Activated T-cell treated with anti-CD3 and anti-CD28 coated beads for 48 hours (primary cell): ENCODE results near the gene ZMAT3.
A peak's percentile ranks its signal among the peaks of the same experiment; 100 is the strongest.
"Not testable (repeated sequence)": the region's sequence is repeated elsewhere in the genome, so short reads cannot be mapped to it uniquely, and the experiment has no call there.

Source experiments
- DNase-seq: peaks from one replicate; pipeline ENCODE4 v3.0.0-alpha.2; 2020; ENCODE audit warnings: low read depth

The ZMAT3 gene, protein sequence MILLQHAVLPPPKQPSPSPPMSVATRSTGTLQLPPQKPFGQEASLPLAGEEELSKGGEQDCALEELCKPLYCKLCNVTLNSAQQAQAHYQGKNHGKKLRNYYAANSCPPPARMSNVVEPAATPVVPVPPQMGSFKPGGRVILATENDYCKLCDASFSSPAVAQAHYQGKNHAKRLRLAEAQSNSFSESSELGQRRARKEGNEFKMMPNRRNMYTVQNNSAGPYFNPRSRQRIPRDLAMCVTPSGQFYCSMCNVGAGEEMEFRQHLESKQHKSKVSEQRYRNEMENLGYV

DNA sequence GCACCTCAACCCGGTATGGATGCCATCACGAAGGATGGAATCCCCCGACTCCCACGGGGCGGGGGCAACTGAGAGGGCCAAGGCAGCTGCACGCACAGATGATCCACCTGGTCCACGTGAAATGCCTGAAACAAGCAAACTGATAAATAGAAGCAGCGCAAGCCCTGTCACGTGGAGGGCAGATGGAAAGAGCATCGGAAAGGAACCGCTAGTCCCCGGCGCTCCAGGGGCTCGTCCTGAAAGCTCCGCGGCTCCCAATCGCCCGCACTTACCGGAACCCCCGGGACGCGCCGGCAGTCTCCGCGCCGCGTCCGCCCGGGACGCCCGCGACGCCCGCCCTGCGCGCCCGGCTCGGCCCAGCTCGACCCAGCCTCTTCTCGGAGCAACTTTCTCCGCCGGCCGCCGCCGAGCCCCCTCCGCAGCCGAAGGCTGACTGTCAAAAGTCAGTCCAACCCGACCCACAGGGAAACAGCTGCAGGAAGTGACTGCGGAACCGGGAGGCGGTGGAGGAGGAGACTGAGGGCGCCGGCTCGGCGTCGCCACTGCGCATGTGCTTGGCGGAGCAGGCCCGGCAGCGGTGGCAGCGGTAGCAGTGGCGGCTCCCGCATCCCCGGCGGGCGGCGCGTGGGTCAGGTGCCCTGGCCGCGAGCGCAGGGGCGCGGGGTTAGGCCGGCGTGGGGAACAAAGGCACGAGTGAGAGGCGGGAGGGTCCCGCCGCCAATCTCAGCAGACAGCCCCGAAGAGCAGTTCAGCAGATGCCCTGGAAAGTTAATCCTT is at the start of gene ZMAT3:
Gene ZMAT3, minus strand, starts transcription at position 487 of the 777 bp plus-strand sequence. CDS start 4,057 bp downstream, outside the sequence.
- DNase-seq = peak; percentile 81

DNA sequence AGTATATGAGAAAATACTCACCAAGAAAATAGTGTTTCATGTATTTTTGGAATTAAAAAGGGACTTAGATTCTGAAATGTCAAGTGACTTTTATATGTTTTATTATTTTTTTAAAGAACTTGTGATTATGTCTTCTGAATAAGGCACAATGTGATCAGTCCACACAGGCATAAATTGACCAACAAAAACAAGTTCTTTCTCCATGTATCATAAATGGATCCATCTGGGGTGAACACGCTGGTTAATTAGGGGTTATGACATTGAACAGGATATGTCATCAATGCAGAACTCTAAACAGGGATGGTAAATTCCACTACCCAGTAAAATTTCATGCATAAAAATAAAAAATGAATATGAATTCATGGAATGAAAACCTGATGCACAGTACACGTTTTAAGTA is 45.2 kb upstream of the ZMAT3 start:
- no peak for DNase-seq

DNA sequence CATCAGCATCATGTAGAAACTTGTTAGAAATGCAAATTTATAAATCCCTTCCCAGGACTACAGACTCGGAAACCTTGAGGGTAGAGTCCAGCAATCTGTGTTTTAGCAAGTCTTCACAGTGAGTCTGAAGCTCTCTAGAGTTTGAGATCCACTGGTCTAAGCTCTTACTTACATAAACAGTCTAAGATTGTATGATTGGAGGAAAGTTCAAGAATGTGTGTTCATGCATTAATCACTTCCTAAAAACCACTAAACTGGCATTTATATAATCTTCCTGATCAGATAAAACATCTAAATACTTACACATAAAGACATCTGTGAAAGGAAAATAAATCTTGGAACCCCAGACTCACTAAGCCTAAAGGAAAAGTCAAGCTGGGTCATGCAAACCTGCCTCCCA is 43.8 kb upstream of the ZMAT3 start:
- not testable (repeated sequence) for DNase-seq

DNA sequence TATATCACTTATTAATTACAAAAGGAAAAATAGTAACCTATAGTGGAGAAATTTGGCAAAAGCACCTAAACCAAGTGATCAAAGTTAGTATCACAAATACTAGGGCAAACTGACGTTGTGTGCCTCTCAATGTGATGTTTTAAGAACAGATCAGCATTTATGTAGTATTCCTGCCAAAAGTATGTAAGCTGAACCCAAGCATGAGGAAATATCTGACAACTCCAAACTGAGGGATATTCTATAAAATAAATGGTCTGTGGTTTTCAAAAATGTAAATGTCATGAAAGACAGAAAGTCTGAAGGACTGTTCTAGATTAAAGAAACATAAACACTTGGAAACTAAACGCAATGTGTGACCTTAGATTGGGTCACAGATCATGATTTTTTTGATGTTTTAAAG is 42.3 kb upstream of the ZMAT3 start:
- no peak for DNase-seq

DNA sequence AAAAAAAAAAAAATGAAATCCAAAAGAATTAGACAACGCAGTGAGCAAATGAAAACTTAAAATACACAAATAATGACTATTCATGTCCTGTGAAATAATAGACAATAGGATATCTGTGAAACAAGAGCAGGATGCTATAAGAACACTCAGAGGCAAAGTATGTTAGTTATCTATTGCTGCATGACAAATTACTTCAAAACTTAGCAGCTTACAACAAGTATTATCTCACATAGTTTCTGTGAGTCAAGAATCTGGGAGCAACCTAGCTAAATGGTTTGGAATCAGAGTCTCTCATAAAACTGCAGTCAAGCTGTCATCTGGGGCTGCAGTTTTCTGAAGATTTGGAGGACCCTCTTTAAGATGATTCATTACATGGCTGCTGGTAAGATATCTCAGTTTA is 36.5 kb upstream of the ZMAT3 start:
- DNase-seq = no peak

DNA sequence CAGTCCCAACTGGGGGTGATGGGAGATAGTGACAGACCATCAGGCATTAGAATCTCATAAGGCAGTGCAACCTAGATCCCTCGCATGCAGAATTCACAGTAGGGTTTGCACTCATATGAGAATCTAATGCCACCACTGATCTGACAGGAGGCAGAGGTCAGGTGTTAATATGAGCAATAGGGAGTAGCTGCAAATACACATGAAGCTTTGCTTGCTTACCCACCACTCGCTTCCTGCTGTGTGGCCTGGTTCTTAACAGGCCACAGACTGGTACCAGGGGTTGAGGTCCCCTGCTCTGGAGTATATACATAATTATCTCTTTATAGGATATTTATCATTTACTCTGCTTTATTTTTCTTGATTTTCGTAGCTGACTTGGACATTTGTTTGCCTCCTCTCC is 36.0 kb upstream of the ZMAT3 start:
- DNase-seq = no peak

DNA sequence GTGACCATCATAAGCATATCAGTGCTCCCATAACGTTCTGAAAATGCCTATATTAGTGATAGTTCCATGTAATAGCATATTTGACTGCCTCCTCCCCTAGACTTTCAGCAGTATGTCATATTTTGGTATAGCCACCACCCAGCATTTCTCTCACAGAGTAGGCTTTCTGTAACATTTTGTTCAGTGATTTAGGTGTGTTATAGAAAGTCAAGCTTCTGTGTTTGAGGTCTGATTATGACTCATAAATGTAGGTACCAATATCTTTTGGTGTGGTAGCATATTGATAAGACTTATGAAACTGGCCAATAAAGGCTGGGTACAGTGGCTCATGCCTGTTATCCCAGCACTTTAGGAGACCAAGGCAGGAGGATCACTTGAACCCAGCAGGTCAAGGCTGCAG is 34.3 kb upstream of the ZMAT3 start:
- no peak for DNase-seq

DNA sequence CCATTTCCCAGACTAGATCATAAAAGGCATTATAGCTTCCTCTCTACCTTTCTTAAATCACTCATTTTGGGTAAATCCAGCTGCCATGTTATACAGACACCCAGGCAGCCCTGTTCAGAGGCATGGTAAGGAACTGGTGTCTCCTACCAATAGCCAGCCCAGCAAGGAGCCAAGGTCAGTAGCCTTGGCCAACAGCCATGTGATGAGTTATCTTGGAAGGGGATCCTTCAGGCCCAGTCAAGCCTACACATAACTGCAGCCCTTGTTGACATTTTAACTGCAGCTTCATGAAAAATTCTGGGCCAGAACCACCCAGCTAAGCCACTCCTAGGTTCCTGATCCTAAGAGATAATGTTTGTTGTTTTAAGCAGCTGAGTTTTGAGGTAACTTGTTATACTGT is 29.0 kb upstream of the ZMAT3 start:
- DNase-seq = no peak

DNA sequence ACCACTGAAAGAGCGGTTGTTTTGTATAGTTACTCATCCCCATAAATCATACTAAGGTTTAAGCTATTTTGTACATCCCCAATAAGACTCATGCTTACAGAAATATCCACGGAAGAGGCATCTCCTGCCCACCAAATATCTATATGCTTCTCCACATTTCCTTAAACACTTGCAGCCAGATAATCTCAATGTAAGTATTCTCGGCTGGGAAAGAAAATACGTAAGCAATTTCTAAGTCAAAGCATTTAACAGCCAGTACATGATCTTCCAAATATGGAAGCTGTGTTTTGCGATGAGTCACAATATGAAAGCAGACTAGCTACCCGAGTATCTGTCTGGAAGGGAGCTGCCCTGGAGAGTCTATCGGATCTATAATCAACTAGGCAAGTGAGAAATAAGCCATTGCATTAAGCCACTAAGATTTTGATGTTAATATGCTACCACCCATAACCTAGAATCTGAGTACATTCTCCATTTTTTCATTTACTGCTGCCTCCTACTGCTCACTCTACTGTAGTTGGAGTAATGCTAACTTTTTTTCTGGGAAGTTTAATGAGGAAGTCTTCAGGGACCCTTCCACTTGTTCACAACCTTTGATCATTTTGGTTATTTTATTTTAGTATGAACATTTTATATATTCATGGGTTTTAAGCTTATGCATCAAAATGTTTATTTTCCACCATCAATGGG is 26.9 kb upstream of the ZMAT3 start:
- no peak for DNase-seq

DNA sequence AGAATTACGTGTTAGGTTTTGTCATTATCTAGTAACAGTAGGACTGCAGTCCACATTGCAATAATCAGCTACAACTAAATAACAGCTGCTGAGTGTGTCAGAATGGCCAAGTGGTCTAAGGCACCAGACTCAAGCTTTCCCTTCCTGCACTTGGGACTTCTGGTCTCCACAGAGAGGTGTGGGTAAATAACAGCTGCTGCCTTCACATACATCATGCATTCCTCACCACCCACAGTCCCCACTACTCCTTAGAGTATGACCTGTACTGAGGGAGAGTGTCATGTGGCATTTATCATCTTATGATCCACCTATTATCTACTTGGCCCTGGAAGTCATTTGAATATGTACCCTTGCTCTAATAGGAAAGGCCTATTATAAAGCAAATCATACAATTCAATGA is 22.2 kb upstream of the ZMAT3 start:
- no peak for DNase-seq

DNA sequence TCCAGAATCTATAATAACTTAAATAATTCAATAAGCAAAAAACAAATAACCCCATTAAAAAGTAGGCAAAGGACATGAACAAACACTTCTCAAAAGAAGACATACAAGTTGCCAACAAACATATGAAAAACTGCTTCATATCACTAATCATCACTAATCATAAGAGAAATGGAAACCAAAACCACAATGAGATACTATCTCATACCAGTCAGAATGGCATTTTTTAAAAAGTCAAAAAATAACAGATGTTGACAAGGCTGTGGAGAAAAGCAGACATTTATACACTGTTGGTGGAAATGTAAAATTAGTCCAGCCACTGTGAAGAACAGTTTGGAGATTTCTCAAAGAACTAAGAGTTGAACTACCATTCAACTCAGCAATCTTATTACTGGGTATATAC is 19.5 kb upstream of the ZMAT3 start:
- no peak for DNase-seq

DNA sequence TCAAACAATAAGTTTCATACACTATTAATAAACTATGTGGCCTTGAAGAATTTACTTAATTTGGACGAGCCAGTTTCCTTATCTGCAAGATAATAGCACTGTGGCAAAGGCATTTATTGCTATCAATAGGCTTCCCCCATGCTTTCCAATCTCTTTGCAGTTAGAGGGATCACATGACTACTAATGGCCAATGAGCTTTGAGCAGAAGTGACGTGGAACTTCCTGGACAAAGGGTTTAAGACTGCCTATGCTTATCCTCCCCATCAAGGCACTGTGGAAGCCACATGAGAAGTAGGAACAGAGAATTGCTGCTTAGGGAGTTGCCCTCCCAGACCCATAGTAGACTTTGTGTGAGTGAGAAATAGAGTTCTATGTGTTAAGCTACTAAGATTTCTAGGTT is 16.7 kb upstream of the ZMAT3 start:
- no peak for DNase-seq

DNA sequence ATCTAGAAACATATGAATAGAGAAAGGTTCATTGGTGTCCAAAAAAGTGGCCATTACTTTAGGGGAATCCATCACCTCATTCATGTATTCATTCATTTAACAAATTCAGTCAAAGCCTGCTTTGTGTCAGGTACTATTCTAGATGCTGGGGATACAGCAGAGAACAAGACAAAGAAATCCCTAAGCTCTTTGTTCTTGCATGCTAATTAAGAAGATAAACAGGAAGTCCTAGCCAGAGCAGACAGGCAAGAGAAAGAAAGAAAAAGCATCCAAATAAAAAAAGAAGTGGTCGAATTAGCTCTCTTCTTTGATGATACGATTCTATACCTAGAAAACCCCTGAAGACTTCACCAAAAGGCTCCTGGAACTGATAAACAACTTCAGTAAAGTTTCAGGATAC is 12.4 kb upstream of the ZMAT3 start:
- no peak for DNase-seq

DNA sequence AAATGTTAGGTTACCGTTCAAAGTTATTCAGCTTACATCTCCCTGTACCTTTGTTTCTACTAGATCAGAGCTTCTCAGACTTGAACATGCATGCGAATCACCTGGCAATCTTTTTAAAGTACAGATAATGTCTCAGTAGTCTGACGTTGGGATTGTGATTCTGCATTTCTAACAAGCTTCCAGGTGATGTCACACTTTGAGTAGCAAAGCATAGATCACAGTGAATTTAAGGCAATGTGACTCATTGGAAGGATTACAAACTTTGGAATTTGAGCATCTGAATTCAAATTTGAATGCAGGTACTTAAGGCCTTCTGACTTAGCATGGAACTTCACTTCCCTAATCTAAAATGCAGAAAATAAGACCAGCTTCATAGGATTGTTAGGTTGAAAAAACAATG is 10.8 kb upstream of the ZMAT3 start:
- DNase-seq = no peak

DNA sequence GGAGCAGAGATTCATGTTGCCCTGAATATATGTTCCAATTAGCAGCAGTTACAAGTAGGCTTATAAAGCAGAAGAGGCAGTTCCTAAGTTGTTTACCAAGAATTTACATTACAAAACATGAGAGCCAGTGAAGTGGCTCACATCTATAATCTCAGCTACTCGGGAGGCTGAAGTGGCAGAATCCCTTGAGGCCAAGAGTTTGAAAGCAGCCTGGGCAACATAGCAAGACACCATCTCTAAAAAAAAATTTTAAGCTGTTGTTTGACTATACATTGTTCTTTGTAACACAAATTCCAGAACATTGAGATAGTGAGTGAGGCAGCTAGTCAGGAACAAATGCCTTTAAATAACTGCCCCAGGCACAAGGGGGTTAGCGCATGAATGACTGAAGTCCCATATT is 10.3 kb upstream of the ZMAT3 start:
- no peak for DNase-seq

DNA sequence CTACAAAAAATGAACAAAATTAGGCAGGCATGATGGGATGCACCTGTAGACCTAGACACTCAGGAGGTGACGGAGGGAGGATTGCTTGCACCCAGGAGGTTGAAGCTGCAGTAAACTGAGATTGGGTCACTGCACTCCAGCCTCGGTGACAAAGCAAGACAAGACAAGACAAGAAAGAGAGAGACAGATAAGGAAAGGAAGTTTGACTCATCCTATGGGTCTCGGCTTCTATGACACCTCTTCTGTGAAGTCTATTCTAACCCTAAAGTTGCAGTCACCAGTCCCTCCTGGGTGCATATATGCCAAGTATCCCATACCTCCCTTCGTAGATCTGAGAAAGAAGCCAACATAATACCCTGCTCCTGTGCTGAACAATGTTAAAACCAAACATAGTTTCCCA is 7.9 kb upstream of the ZMAT3 start:
- no peak for DNase-seq

DNA sequence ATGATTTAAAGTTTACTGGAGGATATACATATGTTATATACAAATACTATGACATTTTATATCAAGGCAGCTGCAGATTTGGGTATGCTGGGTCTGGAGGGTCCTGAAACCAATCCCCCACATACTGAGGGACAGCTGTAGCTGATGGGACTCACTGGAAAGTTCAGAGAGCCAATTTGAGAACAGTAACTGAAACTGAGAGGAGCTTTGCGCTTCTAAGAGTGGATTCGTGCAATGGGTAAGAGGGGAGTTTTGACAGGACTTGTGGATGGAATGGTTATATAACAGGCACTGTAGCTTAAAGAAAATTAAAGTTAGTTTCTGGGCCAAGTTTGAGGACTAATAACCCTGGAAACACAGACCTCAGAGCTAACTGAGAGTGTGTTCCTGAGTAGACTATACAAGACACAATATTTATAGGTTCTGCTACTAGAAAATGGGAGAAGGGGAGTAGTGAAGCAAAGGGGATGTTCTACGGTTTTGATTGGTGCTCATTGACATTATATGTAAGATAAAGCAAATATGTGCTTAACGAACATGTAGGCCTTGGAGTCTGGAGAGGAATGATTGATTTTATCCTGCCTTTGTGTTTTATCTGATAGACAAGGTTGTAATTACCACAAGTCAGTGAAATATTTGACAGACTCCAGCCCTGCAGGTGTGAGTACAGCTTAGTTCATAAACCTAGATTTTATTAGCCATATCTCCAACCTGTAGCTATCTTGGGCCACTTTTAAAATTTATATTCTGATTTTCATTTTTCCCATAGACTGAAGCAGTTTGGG is 4.8 kb upstream of the ZMAT3 start:
- DNase-seq = no peak

DNA sequence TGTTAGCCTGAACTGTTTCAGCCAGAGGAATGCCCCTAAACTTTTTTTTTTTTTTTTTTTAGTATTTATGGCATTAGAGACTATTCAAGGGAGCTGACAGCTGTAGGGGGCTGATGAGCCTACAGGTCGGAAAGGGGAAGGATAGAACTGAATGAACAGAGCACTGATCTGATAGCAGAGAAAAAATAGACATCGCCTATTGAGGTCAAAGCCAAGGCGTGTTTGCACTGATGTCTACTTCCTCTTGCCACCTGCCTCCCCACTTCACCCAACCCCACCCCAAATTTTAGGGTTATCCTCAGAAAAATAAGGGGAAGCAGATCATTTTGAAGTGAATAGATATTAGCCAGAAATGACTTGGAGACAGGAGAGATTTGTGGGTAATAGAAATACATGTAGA is 3.0 kb upstream of the ZMAT3 start:
- DNase-seq = no peak

DNA sequence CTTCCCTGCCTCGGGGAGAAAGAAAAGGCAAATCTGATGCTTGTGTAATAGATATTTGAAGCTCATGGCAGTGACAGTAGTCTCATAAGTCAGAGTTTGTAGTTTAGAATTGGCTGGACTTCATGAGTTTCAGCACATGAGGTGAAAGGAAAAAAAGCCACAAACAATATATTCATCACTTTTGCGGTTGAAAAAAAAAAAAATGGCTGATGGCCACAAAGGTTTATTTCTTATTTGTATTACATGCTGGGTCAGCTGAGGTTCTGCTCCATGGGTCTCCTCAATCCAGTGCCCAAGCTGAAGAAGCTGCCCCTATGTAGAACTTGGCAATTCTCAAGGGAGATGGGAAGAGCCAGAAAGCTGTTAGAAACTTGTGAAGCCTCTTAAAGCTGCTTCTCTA is 2.2 kb upstream of the ZMAT3 start:
- DNase-seq = no peak

DNA sequence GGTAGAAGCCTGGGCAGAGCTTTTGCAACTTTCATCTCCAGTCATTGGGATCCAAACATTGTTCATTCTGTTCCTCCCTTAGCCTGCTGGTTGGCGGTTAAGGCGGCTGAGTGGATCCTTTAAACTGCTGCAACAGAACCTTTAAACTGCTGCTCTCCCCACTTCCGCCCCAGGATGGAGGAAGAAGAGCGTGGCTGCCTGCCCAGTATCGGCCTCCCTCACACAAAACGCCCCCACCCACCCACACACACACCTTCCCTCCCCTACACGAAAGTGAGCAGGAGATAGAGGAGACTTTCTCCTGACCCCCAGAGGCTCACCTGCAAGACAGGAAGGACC is 460 bp upstream of the ZMAT3 start:
- peak; percentile 29 for DNase-seq

DNA sequence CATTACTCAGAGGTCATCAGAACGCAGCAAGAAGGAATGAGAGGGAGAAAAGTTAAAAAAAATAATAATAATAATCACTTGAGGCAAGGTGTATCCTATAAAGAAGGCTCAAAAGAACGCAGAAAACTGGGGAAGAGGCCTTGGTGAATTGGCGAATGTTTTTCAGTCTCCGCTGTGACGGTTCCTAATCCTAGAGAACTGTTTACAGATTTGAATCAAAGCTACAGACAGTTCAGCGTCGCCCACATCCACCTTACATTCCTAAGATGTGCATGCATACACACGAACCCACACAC is 634 bp downstream of the ZMAT3 start:
- no peak for DNase-seq

DNA sequence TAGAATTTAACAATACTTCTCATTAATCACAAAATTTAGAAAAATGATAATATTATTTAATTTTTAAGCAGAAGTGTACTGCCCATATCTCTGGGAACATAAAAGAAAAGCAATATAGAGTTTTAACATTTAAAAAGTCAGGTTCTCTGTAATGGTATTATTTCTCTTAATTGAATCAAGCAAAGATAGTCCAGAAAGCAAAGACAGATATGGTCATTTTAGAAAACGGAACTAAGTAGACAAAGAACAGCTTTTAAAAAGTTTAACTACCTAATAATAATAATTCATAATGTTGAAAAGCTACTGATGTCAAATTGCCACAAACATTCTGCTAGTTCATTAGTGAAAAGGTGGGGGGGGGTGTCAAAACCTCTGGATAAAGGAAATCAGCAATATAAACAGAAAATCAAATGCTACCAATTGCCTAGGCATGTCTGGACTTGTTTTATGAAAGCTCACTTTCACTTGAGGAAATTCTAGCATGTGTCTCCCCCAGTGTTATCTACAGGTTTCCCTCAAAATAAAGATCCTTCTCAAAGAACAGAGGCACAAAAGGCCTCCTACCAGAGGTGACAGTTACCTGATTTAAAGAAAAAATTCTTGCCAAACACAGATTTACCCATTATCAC is 1.7 kb downstream of the ZMAT3 start:
- DNase-seq = no peak
